Stimulated activated naive CD4-positive, alpha-beta T cell treated with Interleukin-2 at 50 U/mL for 16 hours (primary cell): ENCODE results near the gene FAM180A.

Experiments
- DNase-seq: peaks from one replicate; lab custom pipeline; 2025; lab: John Stamatoyannopoulos, UW

The FAM180A gene

GRCh38 chr7:135683609-135684008 is 65.0 kb downstream of the FAM180A start:
- no peak for DNase-seq

GRCh38 chr7:135682191-135682590 is 66.4 kb downstream of the FAM180A start:
- DNase-seq = no peak

- DNase-seq = no peak
Observed at GRCh38 chr7:135681762-135682161, 66.9 kb downstream of the FAM180A start.
